CD4-positive, alpha-beta T cell treated with Interleukin-15 for 1 hour (primary cell): ENCODE results near the gene LCMT1.
A peak's percentile ranks its signal among the peaks of the same experiment; 100 is the strongest.
"Not testable (repeated sequence)": the region's sequence is repeated elsewhere in the genome, so short reads cannot be mapped to it uniquely, and the experiment has no call there.

Experiments
- DNase-seq: peaks from one replicate; pipeline ENCODE4 v3.0.0-alpha.2; 2020

Gene LCMT1

GRCh38 chr16:25111403-25112166, at the start of gene LCMT1:
Gene LCMT1 (plus strand): TSS chr16:25111742. CDS start chr16:25111884, 142 bp downstream.
- peak; percentile 94 for DNase-seq

GRCh38 chr16:25063102-25063501, 48.4 kb upstream of the LCMT1 start:
- no peak for DNase-seq

- no peak for DNase-seq
Observed at GRCh38 chr16:25063865-25064264, 47.7 kb upstream of the LCMT1 start.

- DNase-seq: not testable (repeated sequence)
Observed at GRCh38 chr16:25064281-25064680, 47.3 kb upstream of the LCMT1 start.

DNA sequence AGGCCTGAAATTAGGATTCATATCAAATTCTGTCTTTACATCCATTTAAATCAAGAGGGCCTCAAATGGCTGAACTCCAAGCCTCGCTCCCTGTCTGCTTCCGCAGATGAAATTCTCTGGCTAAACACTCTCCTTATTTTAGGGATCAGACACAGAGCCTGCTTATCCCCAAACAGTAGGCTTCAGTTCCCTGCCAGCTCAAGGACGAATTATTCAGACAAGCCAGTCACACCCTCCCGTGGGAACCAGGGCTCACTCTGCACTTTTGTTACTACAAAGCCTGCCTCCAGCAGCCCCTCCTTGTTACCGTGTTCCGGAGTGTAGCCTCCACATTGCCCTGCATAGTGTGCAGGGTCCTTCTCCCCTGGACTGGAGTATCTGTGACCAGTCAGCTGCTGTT, 46.6 kb upstream of the LCMT1 start:
- DNase-seq: no peak

DNA sequence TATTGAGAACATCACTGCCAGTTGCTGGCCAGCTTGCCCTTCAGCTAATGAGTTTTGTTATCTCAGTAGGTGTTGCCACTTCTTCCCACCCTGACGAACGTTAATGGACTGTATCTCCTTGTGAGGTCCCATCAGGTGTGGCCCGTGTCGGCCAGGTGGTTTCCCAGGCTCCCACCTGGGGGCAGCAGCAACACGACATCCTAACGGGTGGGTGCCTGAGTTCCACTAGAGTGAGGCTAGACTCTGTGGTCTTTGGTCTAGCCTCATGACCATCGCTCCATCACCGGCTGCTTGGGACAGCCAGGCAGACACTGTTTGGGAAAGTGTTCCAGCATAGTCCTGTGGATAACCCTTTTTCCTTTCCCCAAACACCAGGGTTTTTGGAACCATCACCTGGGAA, 45.6 kb upstream of the LCMT1 start:
- DNase-seq: peak; percentile 25

DNA sequence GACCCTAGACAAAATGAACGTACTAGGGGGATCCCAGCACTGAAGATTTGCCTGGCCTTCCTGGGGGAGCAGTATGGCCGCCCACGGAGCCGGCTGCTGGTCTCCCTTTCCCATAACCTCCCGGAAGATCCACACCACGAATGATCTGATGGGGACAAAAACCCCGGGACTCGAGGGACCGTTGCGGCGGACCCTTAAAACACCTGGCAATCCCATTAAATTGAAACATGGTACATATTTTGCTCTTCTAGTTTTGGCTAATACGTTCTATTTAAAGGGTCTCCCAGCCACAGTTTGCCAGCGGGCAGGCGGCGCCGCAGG, 45.2 kb upstream of the LCMT1 start:
- DNase-seq: no peak

GRCh38 chr16:25066747-25067631, 44.6 kb upstream of the LCMT1 start:
- peak; percentile 86 for DNase-seq

- DNase-seq: no peak
Observed at GRCh38 chr16:25073854-25074253, 37.7 kb upstream of the LCMT1 start.

DNA sequence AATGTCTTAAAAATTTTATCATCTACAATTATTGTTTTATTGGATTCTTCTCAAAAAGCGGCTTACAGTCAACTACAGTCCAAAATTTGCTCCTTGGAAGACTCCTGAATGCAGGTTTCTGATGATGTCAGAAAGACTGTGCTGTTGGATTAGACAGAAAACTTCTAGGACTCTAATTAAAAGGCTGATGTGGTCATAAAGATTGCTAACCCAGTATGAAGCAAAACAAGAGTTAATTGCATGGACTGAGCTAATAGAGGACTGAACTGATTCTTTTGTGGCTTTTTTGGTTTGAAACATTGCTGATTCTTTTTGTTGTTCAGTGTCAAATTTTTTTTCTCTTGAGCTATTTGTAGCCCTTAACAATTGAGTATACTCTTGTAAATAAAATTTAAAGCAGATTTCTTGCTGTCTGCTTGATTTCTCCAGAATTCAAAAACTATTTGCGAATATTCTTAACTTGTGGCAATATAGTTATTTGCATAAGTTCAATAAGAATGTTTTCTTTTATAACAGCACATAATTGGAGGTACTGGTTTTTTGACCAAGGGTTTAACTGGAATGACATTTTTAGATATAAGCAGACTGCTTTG, 33.1 kb upstream of the LCMT1 start:
- no peak for DNase-seq

- DNase-seq: no peak
Observed at GRCh38 chr16:25079637-25080378, 31.7 kb upstream of the LCMT1 start.

- no peak for DNase-seq
Observed at GRCh38 chr16:25080420-25081131, 31.0 kb upstream of the LCMT1 start.

DNA sequence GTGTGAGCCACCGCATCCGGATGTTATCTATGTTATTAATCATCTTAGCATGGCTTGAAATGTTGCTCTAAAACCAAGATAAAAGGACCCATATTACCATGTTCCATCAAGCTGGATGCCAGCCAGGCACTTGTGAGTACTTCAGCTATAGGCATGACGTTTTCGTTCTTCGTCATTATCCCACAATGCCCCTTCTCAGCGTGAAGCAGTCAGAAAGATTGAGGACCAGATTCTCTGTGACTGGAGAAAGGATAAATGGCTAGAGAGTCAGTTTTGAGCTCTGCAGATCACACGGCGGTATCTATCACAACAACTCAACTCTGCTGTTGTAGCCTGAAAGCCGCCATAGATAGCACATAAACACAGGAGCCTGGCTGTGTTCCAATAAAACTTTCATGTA, 29.8 kb upstream of the LCMT1 start:
- DNase-seq: no peak

DNA sequence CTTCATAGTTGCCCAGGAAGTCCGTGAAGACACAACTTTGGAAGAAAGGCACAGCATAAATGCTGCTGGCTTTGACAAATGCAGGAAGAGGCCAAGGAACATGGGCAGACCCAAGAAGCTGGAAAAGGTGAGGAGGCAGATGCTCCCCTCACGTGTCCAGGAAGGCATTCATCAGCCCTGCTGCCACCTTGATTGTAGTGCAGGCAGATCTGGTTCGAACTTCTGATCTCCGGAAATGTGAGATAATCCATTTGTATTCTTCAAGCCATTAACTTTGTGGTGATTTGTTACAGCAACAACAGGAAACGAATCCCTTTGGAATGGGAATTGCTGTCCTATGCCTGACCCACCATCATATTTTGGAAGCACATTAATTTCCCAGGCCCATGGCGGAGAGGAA, 28.5 kb upstream of the LCMT1 start:
- no peak for DNase-seq

DNA sequence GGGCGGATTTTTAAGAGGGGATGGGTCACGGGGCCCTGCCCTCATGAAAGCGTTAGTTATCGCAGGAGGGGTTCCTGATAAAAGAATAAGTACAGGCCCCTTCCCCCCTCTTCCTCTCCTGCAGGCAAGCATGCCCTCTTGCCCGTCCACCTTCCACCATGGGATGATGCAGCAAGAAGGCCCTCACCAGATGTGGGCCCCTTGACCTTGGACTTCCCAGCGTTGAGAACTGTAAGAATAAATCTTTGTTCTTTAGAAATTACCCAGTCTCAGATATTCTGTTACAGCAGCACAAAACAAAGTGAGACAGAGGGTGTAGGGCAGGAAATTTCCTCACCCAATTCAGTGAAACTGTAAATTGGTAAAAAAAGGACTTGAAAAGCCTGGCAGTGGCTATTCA, 27.8 kb upstream of the LCMT1 start:
- DNase-seq: no peak

DNA sequence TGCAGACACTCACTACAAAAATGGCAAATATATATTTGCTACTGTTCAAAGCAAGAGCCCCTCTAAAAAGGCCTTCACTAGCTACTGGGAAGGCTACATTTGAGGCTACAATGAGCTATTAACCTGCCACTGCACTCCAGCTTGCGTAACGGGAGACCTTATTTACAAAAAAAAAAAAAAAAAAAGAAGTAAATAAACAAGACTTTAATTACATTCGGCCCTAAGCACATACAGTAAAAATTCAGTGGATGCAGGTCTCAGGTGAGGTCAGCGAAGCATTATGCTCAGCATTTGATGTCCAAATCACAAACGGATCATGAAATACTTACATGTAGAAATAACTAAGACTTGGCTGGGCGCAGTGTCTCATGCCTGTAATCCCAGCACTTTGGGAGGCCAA, 26.7 kb upstream of the LCMT1 start:
- DNase-seq: no peak

GRCh38 chr16:25087761-25088160, 23.8 kb upstream of the LCMT1 start:
- DNase-seq: no peak

- no peak for DNase-seq
Observed at GRCh38 chr16:25089351-25089750, 22.2 kb upstream of the LCMT1 start.

GRCh38 chr16:25092441-25092840, 19.1 kb upstream of the LCMT1 start:
- no peak for DNase-seq

DNA sequence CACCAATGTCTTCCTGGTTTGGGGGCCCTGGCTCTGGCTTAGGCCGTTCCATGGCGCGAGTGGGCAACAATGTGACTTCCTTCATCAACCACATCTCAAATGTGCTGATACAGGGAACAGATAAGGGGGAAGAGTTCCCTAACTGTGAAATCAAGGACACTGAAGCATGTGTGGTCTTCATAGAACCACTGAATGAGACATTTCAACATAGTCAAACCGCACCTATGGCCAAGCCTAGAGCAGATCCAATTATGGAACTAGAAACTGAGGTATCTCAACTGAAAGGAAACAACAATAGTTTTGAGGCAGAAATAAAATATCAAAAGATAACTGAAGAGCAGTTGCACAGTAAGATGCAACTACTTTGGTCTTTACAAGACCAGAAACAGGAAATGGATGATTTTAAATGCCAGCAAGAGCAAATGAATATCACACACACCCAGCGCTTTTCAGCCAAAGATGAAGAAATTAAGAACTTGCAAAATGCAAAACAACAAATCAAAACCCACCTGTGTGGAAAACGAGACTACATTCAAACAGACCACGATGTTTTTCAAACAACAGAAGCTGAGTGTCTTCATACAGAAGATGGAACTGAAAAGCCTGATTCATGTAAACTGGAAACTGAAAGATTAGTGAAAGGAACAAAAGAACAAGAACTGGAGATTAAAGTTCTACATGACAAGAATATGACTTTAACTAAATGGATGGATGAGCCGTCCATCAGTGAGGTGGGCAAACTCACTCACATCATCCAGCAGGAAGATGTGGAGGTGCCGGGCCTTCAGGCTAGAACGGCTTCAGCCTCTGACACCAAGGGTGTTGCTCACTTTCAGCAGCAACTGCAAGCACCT, 18.1 kb upstream of the LCMT1 start:
- no peak for DNase-seq

GRCh38 chr16:25094596-25094995, 16.9 kb upstream of the LCMT1 start:
- no peak for DNase-seq

DNA sequence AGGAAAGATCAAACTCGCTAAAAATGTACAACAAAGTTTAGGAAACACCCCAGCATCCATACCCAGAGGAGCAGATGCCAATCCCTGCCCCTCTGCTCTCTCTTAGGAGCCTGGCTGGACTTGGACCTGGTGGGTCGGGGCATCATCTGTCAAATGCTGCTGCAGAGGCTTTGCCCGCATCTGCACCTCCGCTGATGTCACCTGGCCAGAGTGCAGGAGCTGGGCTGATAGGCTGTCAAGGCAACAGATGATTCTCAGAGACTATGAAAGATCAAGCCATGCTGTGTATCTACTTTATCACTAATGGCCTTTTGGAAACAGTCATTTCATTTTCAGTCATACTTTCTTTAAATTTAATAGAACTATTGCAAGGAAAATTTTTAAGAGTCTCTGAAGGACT, 15.9 kb upstream of the LCMT1 start:
- DNase-seq: no peak
